Liver (tissue), 3 donors: ENCODE data around the gene RFC3.

Source experiments
- EGR1 ChIP-seq, 2 donors: IDR thresholded peaks; 2 replicates each; pipeline ENCODE4 v1.6.1; 2016 to 2018; ENCODE audit warnings: antibody characterized with exemption in 2 of 2, low read depth in 2 of 2
- GABPA ChIP-seq, 2 donors: IDR thresholded peaks in 1 of 2; conservative IDR thresholded peaks in 1 of 2; 2 replicates each; pipeline ENCODE4 v1.6.1; 2016; ENCODE audit warnings: antibody characterized with exemption in 2 of 2, mild to moderate bottlenecking in 1 of 2, moderate library complexity in 1 of 2
- HNF4G ChIP-seq: IDR thresholded peaks from 2 replicates; pipeline ENCODE4 v1.6.1; 2016; ENCODE audit warnings: antibody characterized with exemption
- NR2F2 ChIP-seq: IDR thresholded peaks from 2 replicates; pipeline ENCODE4 v1.6.1; 2016; ENCODE audit warnings: antibody characterized with exemption
- RAD21 ChIP-seq, 2 donors: IDR thresholded peaks; 2 replicates each; pipeline ENCODE4 v1.6.1; 2016; ENCODE audit warnings: antibody characterized with exemption in 2 of 2, mild to moderate bottlenecking in 2 of 2
- TAF1 ChIP-seq: conservative IDR thresholded peaks from 2 replicates; pipeline ENCODE4 v1.6.1; 2016; ENCODE audit warnings: antibody characterized with exemption, mild to moderate bottlenecking
- YY1 ChIP-seq: IDR thresholded peaks from 2 replicates; pipeline ENCODE4 v1.6.1; 2016; ENCODE audit warnings: antibody characterized with exemption, mild to moderate bottlenecking
- ZBTB33 ChIP-seq: IDR thresholded peaks from 2 replicates; pipeline ENCODE4 v1.6.1; 2016; ENCODE audit warnings: antibody characterized with exemption
- TF ChIP-seq, protein P1 (sequence below): fragments of 150-350 bp; IDR thresholded peaks from 2 replicates; pipeline ENCODE4 v1.5.1; 2017; ENCODE audit warnings: improper control_type of control experiment, low read depth, low read length; ENCODE audit not compliant: missing input control
- TF ChIP-seq, protein P2 (sequence below): IDR thresholded peaks from 2 replicates; pipeline ENCODE4 v1.6.1; 2016; ENCODE audit warnings: antibody characterized with exemption
- TF ChIP-seq, protein P3 (sequence below): IDR thresholded peaks from 2 replicates; pipeline ENCODE4 v1.6.1; 2016; ENCODE audit warnings: antibody characterized with exemption, mild to moderate bottlenecking
- TF ChIP-seq, protein P4 (sequence below): IDR thresholded peaks from 2 replicates; pipeline ENCODE4 v1.6.1; 2016; ENCODE audit warnings: antibody characterized with exemption
- donor health status: healthy.
- donor health status: healthy.

DNA sequence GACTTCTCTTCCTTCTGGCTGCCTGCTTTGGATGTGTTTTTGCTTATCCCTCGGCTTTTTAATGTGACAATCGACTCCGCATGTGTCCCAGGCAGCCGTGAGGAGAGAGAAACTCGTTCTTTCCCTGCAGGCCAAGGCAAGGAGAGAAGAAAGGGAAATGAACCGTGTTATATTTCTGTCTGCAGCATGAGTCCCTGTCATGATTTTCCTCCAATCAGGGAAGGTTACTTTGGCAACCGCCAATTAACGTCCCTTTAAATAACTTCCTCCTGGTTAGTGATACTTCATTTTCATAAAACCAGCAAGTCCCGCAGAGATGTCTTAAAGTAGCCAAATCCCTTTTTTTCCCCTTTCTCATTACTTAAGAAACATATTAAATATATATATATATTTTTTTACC, 42.6 kb downstream of the RFC3 start:
- TF ChIP-seq, protein P1, sequence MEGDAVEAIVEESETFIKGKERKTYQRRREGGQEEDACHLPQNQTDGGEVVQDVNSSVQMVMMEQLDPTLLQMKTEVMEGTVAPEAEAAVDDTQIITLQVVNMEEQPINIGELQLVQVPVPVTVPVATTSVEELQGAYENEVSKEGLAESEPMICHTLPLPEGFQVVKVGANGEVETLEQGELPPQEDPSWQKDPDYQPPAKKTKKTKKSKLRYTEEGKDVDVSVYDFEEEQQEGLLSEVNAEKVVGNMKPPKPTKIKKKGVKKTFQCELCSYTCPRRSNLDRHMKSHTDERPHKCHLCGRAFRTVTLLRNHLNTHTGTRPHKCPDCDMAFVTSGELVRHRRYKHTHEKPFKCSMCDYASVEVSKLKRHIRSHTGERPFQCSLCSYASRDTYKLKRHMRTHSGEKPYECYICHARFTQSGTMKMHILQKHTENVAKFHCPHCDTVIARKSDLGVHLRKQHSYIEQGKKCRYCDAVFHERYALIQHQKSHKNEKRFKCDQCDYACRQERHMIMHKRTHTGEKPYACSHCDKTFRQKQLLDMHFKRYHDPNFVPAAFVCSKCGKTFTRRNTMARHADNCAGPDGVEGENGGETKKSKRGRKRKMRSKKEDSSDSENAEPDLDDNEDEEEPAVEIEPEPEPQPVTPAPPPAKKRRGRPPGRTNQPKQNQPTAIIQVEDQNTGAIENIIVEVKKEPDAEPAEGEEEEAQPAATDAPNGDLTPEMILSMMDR, result no peak
- TF ChIP-seq TAF1, result no peak
- TF ChIP-seq GABPA (IDR thresholded peaks at IDR 0.05 in 1 of 2, conservative IDR thresholded peaks at IDR 0.05 in 1 of 2), result no peak
- TF ChIP-seq HNF4G, result no peak
- TF ChIP-seq, protein P2, sequence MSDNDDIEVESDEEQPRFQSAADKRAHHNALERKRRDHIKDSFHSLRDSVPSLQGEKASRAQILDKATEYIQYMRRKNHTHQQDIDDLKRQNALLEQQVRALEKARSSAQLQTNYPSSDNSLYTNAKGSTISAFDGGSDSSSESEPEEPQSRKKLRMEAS, result no peak
- TF ChIP-seq NR2F2, result no peak
- no peak for TF ChIP-seq RAD21 (IDR thresholded peaks at IDR 0.05)
- TF ChIP-seq EGR1 (IDR thresholded peaks at IDR 0.05; ENCODE audit: low read depth in 2 of 2), result no peak
- no peak for TF ChIP-seq ZBTB33
- TF ChIP-seq YY1, result no peak
- TF ChIP-seq, protein P3, sequence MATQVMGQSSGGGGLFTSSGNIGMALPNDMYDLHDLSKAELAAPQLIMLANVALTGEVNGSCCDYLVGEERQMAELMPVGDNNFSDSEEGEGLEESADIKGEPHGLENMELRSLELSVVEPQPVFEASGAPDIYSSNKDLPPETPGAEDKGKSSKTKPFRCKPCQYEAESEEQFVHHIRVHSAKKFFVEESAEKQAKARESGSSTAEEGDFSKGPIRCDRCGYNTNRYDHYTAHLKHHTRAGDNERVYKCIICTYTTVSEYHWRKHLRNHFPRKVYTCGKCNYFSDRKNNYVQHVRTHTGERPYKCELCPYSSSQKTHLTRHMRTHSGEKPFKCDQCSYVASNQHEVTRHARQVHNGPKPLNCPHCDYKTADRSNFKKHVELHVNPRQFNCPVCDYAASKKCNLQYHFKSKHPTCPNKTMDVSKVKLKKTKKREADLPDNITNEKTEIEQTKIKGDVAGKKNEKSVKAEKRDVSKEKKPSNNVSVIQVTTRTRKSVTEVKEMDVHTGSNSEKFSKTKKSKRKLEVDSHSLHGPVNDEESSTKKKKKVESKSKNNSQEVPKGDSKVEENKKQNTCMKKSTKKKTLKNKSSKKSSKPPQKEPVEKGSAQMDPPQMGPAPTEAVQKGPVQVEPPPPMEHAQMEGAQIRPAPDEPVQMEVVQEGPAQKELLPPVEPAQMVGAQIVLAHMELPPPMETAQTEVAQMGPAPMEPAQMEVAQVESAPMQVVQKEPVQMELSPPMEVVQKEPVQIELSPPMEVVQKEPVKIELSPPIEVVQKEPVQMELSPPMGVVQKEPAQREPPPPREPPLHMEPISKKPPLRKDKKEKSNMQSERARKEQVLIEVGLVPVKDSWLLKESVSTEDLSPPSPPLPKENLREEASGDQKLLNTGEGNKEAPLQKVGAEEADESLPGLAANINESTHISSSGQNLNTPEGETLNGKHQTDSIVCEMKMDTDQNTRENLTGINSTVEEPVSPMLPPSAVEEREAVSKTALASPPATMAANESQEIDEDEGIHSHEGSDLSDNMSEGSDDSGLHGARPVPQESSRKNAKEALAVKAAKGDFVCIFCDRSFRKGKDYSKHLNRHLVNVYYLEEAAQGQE, result no peak
- TF ChIP-seq, protein P4, sequence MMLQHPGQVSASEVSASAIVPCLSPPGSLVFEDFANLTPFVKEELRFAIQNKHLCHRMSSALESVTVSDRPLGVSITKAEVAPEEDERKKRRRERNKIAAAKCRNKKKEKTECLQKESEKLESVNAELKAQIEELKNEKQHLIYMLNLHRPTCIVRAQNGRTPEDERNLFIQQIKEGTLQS, result no peak
